K562 (cell line): Measurements from ENCODE around the gene SMURF1.

Experiments
- CCAR2 ChIP-seq: fragments of 200-400 bp; formaldehyde crosslinking; IDR thresholded peaks from 2 replicates; pipeline ENCODE4 v1.6.1; 2017; ENCODE audit warnings: mild to moderate bottlenecking, low read depth, low read length
- CTCF ChIP-seq, 3 experiments: IDR thresholded peaks in 2 of 3; conservative IDR thresholded peaks in 1 of 3; 2 replicates each; pipeline ENCODE4 v1.5.1; 2011 to 2012; ENCODE audit warnings: low read length in 3 of 3, mild to moderate bottlenecking in 3 of 3, control low read depth in 2 of 3, improper control_type of control experiment in 1 of 3, inconsistent platforms in 1 of 3, low read depth in 1 of 3, mixed read lengths in 1 of 3, moderate library complexity in 1 of 3; ENCODE audit not compliant: insufficient read depth in 2 of 3
- EP300 ChIP-seq: IDR thresholded peaks from 2 replicates; pipeline ENCODE4 v1.6.1; 2012; ENCODE audit warnings: low read length, improper control_type of control experiment
- MYC ChIP-seq, 2 experiments: fragments of 250-450 bp in 1 of 2; sonication (Bioruptor Pico) in 1 of 2; IDR thresholded peaks; 2 replicates each; pipeline versions ENCODE4 v1.5.1 to v1.6.1; 2012 to 2021; ENCODE audit warnings: low read depth in 2 of 2, borderline replicate concordance in 1 of 2, improper control_type of control experiment in 1 of 2, low read length in 1 of 2, mild to moderate bottlenecking in 1 of 2, moderate library complexity in 1 of 2
- PCBP2 ChIP-seq: fragments of 200-400 bp; formaldehyde crosslinking; IDR thresholded peaks from 2 replicates; pipeline ENCODE4 v1.6.1; 2018; ENCODE audit warnings: low read length, low read depth, mild to moderate bottlenecking, moderate library complexity; ENCODE audit not compliant: poor library complexity, severe bottlenecking
- POU5F1 ChIP-seq: fragments of 150-350 bp; IDR thresholded peaks from 2 replicates; pipeline ENCODE4 v1.6.1; 2014; ENCODE audit warnings: borderline replicate concordance, low read length, low read depth, mild to moderate bottlenecking; ENCODE audit not compliant: partially characterized antibody
- RBM39 ChIP-seq: fragments of 200-400 bp; formaldehyde crosslinking; optimal IDR thresholded peaks from 2 replicates; pipeline ENCODE3; 2018; ENCODE audit warnings: low read depth, low read length
- REST ChIP-seq, 2 experiments: fragments of 450-650 bp; formaldehyde crosslinking in 1 of 2; IDR thresholded peaks; 2 replicates each; pipeline versions ENCODE4 v1.4.0 to v1.6.1; 2014 to 2020; ENCODE audit warnings: mild to moderate bottlenecking in 2 of 2, borderline replicate concordance in 1 of 2, low read depth in 1 of 2
- SMARCC2 ChIP-seq: fragments of 450-650 bp; IDR thresholded peaks from 2 replicates; pipeline ENCODE4 v1.6.1; 2017; ENCODE audit warnings: antibody characterized with exemption, moderate library complexity, mild to moderate bottlenecking, low read depth
- TFE3 ChIP-seq: fragments of 450-650 bp; formaldehyde crosslinking; IDR thresholded peaks from 2 replicates; pipeline ENCODE4 v1.4.0; 2020; ENCODE audit warnings: mild to moderate bottlenecking, mixed read lengths
- ZNF133 ChIP-seq: fragments of 250-450 bp; sonication (Bioruptor Pico); IDR thresholded peaks from 2 replicates; pipeline ENCODE4 v1.4.0; 2020; ENCODE audit warnings: mild to moderate bottlenecking
- ZNF274 ChIP-seq: IDR thresholded peaks from 2 replicates; pipeline ENCODE4 v1.6.1; 2011; ENCODE audit warnings: low read depth, mild to moderate bottlenecking, low read length, moderate library complexity, borderline replicate concordance
- ZNF282 ChIP-seq: sonication (generic); formaldehyde crosslinking; IDR thresholded peaks from 2 replicates; pipeline ENCODE4 v1.8.1; 2023; ENCODE audit warnings: missing genetic modification reagents
- ZNF780A ChIP-seq: fragments of 250-450 bp; sonication (Bioruptor Pico); IDR thresholded peaks from 2 replicates; pipeline ENCODE4 v1.5.0; 2021; ENCODE audit warnings: mild to moderate bottlenecking

- no peak for TF ChIP-seq PCBP2
- TF ChIP-seq POU5F1 = no peak
- TF ChIP-seq ZNF282 (CRISPR knock-in tag) = no peak
- TF ChIP-seq ZNF133 (CRISPR knock-in tag) = no peak
- no peak; a peak in 1 of 6 replicates for TF ChIP-seq CTCF (IDR thresholded peaks at IDR 0.05 in 2 of 3, conservative IDR thresholded peaks at IDR 0.05 in 1 of 3; ENCODE audit: insufficient read depth in 2 of 3, low read depth in 1 of 3, low read length in 3 of 3)
- TF ChIP-seq RBM39 = no peak
- TF ChIP-seq ZNF780A (CRISPR knock-in tag) = no peak
- TF ChIP-seq EP300 = peak; percentile 58
- no peak for TF ChIP-seq ZNF274
- no peak for TF ChIP-seq TFE3 (CRISPR knock-in tag)
- no peak for TF ChIP-seq CCAR2
- TF ChIP-seq REST (IDR thresholded peaks at IDR 0.05; ENCODE audit: borderline replicate concordance) = no peak
- no peak for TF ChIP-seq REST (CRISPR knock-in tag; IDR thresholded peaks at IDR 0.05; ENCODE audit: low read depth)
- 0 out of 2 replicates have a peak, but pooled peaks have one; percentile 42 for TF ChIP-seq MYC (IDR thresholded peaks at IDR 0.05; ENCODE audit: low read depth, low read length)
- TF ChIP-seq MYC (CRISPR knock-in tag; IDR thresholded peaks at IDR 0.05; ENCODE audit: borderline replicate concordance, low read depth) = no peak
- TF ChIP-seq SMARCC2 = no peak; the same call in 1 of the 2 replicates
Measured at GRCh38 chr7:99128076-99128950, 15.6 kb downstream of the SMURF1 start.
